Nephron progenitor cell (in vitro differentiated cells): ENCODE results near the gene PPP1R9A.

Source experiments
- DNase-seq: peaks from one replicate; pipeline ENCODE4 v3.0.0; 2021
- H3K27ac Mint-ChIP-seq: 2 replicates; pipeline ENCODE4 v1.8.0; 2021; ENCODE audit warnings: mild to moderate bottlenecking, moderate library complexity, mixed read lengths
- H3K27me3 Mint-ChIP-seq: 2 replicates; pipeline ENCODE4 v1.8.0; 2021; ENCODE audit warnings: mild to moderate bottlenecking, low read depth, mixed read lengths; ENCODE audit not compliant: poor library complexity
- H3K36me3 Mint-ChIP-seq: 2 replicates; pipeline ENCODE4 v1.8.0; 2021; ENCODE audit warnings: low read depth, mixed read lengths
- H3K4me1 Mint-ChIP-seq: 2 replicates; pipeline ENCODE4 v1.8.0; 2021; ENCODE audit warnings: mixed read lengths
- H3K4me3 Mint-ChIP-seq: 2 replicates; pipeline ENCODE4 v1.8.0; 2021; ENCODE audit warnings: mild to moderate bottlenecking, moderate library complexity, mixed read lengths
- H3K9me3 Mint-ChIP-seq: 2 replicates; pipeline ENCODE4 v1.8.0; 2021; ENCODE audit warnings: mild to moderate bottlenecking, moderate library complexity, mixed read lengths
- TF ChIP-seq, protein P1 (sequence below): fragments of 200-600 bp; sonication (generic); IDR thresholded peaks from 2 replicates; pipeline ENCODE4 v1.5.0; 2021; ENCODE audit warnings: antibody characterized with exemption

The PPP1R9A gene

DNA sequence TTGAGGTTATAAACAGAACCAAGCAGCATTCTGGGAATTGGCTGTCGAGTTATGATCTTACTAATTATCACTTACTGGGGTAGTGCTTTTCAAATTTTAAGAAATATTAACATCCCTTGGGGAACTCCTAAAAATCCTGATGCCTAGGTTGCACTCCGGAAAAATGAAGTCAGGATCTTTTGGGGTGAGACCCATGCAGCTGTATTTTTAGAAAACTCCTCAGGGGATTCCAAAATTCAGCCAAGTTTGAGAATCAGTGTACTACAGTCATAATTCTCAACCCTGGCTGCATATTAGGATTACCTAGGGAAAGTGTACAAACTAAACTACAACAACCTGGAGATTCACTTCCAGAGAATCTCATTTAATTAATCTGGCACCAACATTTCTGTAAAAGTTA is 17.2 kb upstream of the PPP1R9A start:
- Mint-ChIP-seq H3K27me3 (peaks cover 8% of the 10 kb centered on the region), H3K27ac (no peak overlapping the region), H3K4me3 (no peak overlapping the region), H3K36me3 (no peaks in the 10 kb centered on the region), H3K4me1 (peaks cover 27% of the 10 kb centered on the region), H3K9me3 (no peaks in the 10 kb centered on the region)
- TF ChIP-seq, protein P1, sequence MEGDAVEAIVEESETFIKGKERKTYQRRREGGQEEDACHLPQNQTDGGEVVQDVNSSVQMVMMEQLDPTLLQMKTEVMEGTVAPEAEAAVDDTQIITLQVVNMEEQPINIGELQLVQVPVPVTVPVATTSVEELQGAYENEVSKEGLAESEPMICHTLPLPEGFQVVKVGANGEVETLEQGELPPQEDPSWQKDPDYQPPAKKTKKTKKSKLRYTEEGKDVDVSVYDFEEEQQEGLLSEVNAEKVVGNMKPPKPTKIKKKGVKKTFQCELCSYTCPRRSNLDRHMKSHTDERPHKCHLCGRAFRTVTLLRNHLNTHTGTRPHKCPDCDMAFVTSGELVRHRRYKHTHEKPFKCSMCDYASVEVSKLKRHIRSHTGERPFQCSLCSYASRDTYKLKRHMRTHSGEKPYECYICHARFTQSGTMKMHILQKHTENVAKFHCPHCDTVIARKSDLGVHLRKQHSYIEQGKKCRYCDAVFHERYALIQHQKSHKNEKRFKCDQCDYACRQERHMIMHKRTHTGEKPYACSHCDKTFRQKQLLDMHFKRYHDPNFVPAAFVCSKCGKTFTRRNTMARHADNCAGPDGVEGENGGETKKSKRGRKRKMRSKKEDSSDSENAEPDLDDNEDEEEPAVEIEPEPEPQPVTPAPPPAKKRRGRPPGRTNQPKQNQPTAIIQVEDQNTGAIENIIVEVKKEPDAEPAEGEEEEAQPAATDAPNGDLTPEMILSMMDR, result no peak
- no peak for DNase-seq

DNA sequence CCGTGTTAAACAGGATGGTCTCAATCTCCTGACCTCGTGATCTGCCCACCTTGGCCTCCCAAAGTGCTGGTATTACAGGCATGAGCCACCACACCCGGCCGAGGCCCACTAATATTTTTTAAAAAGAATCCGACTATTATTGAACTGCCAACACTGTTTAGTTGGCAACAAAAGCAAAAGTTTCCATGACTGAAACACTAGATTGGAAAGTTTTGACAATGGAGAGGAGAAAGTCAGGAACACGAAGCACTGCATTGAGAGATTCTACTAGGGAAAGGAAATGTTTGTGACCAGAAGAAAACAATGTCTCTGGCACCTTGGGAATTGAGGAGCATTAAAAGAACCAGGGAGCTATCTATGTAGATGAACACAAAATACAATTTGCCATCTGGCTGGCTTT is 13.7 kb upstream of the PPP1R9A start:
- no peak for DNase-seq
- Mint-ChIP-seq H3K27me3 (peaks cover 11% of the 10 kb centered on the region), H3K27ac (no peak overlapping the region), H3K36me3 (no peaks in the 10 kb centered on the region), H3K9me3 (no peaks in the 10 kb centered on the region), H3K4me1 (peaks cover 14% of the 10 kb centered on the region), H3K4me3 (no peak overlapping the region)
- TF ChIP-seq, protein P1, result no peak

DNA sequence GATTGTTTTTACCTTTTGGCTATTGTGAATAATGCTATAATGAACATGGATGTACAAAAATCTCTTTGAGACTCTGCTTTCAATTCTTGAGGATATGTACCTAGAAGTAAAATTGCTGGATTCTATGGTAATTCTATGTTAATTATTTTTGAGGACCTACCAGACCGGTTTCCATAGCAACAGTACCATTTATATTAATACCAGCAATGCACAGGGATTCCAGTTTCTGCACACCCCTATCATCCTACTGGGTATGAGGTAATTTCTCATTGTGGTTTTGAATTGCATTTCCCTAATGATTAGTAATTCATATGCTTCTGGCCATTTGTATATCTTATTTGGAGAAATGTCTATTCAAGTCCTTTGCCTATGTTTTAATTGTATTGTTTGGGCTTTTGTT is 9.9 kb upstream of the PPP1R9A start:
- Mint-ChIP-seq H3K36me3 (no peaks in the 10 kb centered on the region), H3K4me3 (no peak overlapping the region), H3K27me3 (peaks cover 11% of the 10 kb centered on the region), H3K27ac (no peak overlapping the region), H3K9me3 (peaks cover 10% of the 10 kb centered on the region), H3K4me1 (no peaks in the 10 kb centered on the region)
- TF ChIP-seq, protein P1, result no peak
- DNase-seq, result no peak

DNA sequence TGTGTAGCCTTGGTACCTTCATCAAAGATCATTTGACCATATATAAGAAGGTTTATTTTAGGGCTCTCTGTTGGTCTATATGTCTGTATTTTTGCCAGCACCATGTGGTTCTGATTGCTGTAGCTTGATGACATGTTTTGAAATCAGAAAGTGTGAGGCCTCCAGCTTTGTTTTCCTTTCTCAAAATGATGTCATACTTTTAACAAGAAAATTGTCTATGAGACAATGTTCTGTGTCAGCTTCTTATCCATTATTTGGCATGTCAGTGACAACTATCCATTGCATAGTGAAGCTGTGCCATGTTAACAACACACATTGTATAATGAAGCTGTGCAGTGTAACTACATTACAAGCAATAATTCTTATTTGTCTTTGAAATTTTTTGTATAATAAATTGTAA is 9.1 kb upstream of the PPP1R9A start:
- Mint-ChIP-seq H3K9me3 (peaks cover 10% of the 10 kb centered on the region), H3K4me3 (no peak overlapping the region), H3K27ac (no peak overlapping the region), H3K27me3 (peaks cover 11% of the 10 kb centered on the region), H3K36me3 (no peaks in the 10 kb centered on the region), H3K4me1 (no peaks in the 10 kb centered on the region)
- DNase-seq, result no peak
- TF ChIP-seq, protein P1, result no peak

DNA sequence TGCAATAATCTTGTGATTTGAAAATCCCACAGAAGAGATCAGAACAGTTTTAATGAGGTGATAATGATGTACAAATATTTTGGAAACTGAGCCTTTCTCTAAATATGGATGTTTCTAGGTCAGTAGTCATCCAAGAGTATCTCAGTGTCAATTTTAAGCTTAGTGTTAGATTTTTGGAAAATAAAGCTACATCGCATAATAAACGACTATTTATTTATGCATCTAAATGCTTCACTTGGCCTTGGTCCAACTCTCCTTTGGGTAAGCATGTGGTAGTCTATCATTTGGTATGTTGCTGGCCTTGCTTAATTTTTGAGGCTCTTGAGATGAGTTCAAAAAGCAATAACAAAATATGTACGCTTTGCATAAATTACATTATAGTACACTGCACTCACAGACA is 5.4 kb upstream of the PPP1R9A start:
- Mint-ChIP-seq H3K4me1 (peaks cover 6% of the 10 kb centered on the region), H3K9me3 (peaks cover 10% of the 10 kb centered on the region), H3K27ac (no peak overlapping the region), H3K4me3 (no peak overlapping the region), H3K36me3 (no peaks in the 10 kb centered on the region), H3K27me3 (peaks cover 3% of the 10 kb centered on the region)
- no peak for DNase-seq
- TF ChIP-seq, protein P1, result no peak

DNA sequence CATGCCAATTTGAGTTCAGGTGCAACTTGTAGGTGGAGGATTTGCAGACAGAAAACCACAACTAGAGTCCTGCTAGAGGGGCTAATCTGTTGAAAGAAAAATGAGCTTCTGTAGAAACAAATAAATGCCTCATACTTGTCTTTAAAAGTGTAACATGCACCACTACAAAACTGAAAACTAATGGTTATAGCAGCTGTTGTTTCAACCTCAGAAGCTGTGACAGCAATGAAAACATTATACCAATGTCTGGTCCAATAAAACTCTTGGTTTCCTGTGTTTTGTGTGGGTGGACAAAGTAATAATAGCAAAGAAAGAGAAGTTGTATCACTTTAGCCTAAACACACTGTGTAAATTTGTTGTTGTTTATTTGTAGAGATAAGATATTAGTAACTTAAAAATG is 3.4 kb upstream of the PPP1R9A start:
- no peak overlapping the region for H3K4me3 Mint-ChIP-seq
- H3K27me3 Mint-ChIP-seq, result no peaks in the 10 kb centered on the region
- H3K27ac Mint-ChIP-seq, result no peak overlapping the region
- DNase-seq, result no peak
- H3K36me3 Mint-ChIP-seq, result no peaks in the 10 kb centered on the region
- peaks cover 14% of the 10 kb centered on the region for H3K4me1 Mint-ChIP-seq
- H3K9me3 Mint-ChIP-seq, result peaks cover 10% of the 10 kb centered on the region
- TF ChIP-seq, protein P1, result no peak
